IPS-18a (cell line): ENCODE measurements around the gene PHLPP1.

Experiments used
- H3K27ac ChIP-seq: one replicate; pipeline ENCODE4 v1.5.1; 2013; ENCODE audit warnings: low read length
- H3K27me3 ChIP-seq: one replicate; pipeline ENCODE4 v1.6.1; 2013; ENCODE audit warnings: mild to moderate bottlenecking, low read length; ENCODE audit not compliant: control insufficient read depth, insufficient read depth
- H3K36me3 ChIP-seq: one replicate; pipeline ENCODE4 v1.6.1; 2013; ENCODE audit warnings: low read depth, low read length; ENCODE audit not compliant: control insufficient read depth
- H3K4me1 ChIP-seq: one replicate; pipeline ENCODE4 v1.6.1; 2013; ENCODE audit warnings: low read depth, low read length; ENCODE audit not compliant: control insufficient read depth
- H3K4me3 ChIP-seq: one replicate; pipeline ENCODE4 v1.5.1; 2013; ENCODE audit warnings: low read length
- H3K9ac ChIP-seq: one replicate; pipeline ENCODE4 v1.6.1; 2013; ENCODE audit warnings: mild to moderate bottlenecking, low read length, moderate library complexity
- H3K9me3 ChIP-seq: one replicate; pipeline ENCODE4 v1.6.1; 2013; ENCODE audit warnings: low read depth, low read length; ENCODE audit not compliant: control insufficient read depth

The PHLPP1 gene

DNA sequence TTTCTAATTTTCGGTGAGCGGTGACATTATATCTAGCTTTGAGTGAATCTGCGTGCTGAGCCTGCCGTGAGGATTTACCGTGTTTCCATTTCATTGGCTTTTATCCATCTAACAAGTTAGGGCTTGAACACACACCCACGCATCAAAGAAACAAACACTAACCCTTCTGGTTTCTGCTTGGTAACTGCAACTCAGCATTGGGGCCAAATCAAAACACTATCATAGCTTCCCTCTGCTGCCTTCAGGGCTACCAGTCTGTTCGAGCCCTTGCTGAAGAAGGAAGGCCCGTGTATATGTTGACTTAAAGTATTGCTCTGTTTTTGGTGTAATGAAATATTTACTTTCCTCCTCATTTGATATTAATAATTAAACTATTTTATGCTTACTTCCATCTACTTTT, 227.2 kb downstream of the PHLPP1 start:
- H3K4me1 ChIP-seq = peaks cover 3% of the 10 kb centered on the region
- H3K9ac ChIP-seq = no peak overlapping the region
- H3K4me3 ChIP-seq = no peak overlapping the region
- H3K36me3 ChIP-seq = peaks cover 28% of the 10 kb centered on the region
- no peaks in the 10 kb centered on the region for H3K9me3 ChIP-seq
- no peaks in the 10 kb centered on the region for H3K27me3 ChIP-seq
- no peak overlapping the region for H3K27ac ChIP-seq

DNA sequence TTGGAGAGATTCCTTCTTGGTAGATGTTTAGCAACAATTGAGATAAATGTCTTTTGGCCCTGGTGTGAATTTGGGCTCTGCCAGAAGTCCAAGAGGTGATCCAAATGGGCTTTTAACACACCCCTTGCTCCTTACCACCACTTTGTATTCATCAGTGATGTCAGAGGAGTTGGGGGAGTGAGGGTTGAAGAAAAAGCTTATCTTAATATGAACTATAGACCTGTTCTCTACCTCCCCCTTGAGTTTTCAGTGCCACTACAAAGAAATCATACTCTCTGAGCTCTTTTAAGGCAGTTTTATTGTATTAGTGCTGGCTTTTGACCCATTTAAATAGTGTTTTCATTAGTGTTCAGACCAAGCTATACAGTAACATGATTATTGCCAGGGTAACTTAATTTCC, 229.1 kb downstream of the PHLPP1 start:
- peaks cover 32% of the 10 kb centered on the region for H3K36me3 ChIP-seq
- no peak overlapping the region for H3K27ac ChIP-seq
- H3K4me1 ChIP-seq = peaks cover 3% of the 10 kb centered on the region

GRCh38 chr18:62948788-62949187, 233.4 kb downstream of the PHLPP1 start:
- no peaks in the 10 kb centered on the region for H3K27me3 ChIP-seq
- no peaks in the 10 kb centered on the region for H3K9me3 ChIP-seq
- H3K9ac ChIP-seq = no peak overlapping the region
- H3K27ac ChIP-seq = no peak overlapping the region
- peaks cover 6% of the 10 kb centered on the region for H3K4me1 ChIP-seq
- H3K4me3 ChIP-seq = no peak overlapping the region
- peaks cover 26% of the 10 kb centered on the region for H3K36me3 ChIP-seq

More for the DNA sequence above, 229.1 kb downstream of the PHLPP1 start:
- Histone ChIP-seq H3K9me3 (no peaks in the 10 kb centered on the region), H3K27me3 (no peaks in the 10 kb centered on the region), H3K4me3 (no peak overlapping the region), H3K9ac (no peak overlapping the region)

GRCh38 chr18:62950246-62950645, 234.9 kb downstream of the PHLPP1 start:
- H3K9me3 ChIP-seq = no peaks in the 10 kb centered on the region
- no peak overlapping the region for H3K9ac ChIP-seq
- H3K36me3 ChIP-seq = peaks cover 25% of the 10 kb centered on the region
- no peak overlapping the region for H3K4me3 ChIP-seq
- no peaks in the 10 kb centered on the region for H3K27me3 ChIP-seq
- H3K4me1 ChIP-seq = peaks cover 11% of the 10 kb centered on the region
- no peak overlapping the region for H3K27ac ChIP-seq

DNA sequence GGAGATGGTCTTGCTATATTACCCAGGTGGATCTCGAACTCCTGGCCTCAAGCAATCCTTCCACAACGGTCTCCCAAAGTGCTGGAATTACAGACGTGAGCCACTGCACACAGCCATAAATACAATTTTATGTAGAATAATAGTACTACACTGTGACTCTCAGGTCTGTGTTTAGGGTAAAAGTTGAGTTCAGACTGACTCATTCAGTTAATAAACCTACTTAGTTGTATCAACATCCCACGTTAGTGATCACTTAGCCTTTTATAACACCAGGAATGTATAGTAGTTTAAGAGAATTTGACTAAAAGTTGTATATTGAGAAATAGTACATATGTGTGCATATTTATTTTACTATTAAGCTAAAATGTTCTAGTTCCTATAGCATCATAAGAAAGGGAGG, 237.5 kb downstream of the PHLPP1 start:
- no peak overlapping the region for H3K4me3 ChIP-seq
- H3K36me3 ChIP-seq = peaks cover 14% of the 10 kb centered on the region
- H3K4me1 ChIP-seq = peaks cover 8% of the 10 kb centered on the region
- no peak overlapping the region for H3K27ac ChIP-seq
- H3K9ac ChIP-seq = no peak overlapping the region
- no peaks in the 10 kb centered on the region for H3K27me3 ChIP-seq
- H3K9me3 ChIP-seq = no peaks in the 10 kb centered on the region

DNA sequence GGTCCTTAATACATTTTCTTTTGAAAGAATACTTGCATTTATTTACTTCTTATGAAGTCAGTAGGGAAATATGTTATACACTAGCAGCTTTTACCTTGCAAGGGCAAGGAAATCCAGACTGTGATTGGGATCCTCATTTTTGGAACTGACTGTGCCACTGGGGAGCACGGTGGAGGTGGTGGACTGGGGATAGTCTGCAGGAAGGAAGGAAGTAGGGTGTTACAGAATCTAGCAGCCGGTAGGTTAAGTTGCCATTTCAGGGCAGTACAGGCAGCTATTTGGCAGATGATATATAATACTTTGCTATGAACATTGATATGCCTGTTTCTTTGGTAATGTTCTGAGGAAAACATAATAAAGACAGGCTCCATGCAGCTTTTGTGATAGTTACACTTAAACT, 238.3 kb downstream of the PHLPP1 start:
- no peak overlapping the region for H3K4me3 ChIP-seq
- no peak overlapping the region for H3K9ac ChIP-seq
- H3K4me1 ChIP-seq = peaks cover 8% of the 10 kb centered on the region

GRCh38 chr18:62954366-62954765, 239.0 kb downstream of the PHLPP1 start:
- Histone ChIP-seq H3K9me3 (no peaks in the 10 kb centered on the region), H3K27ac (no peak overlapping the region), H3K4me3 (no peak overlapping the region), H3K4me1 (peaks cover 8% of the 10 kb centered on the region), H3K27me3 (no peaks in the 10 kb centered on the region), H3K9ac (no peak overlapping the region), H3K36me3 (peaks cover 18% of the 10 kb centered on the region)

More for the DNA sequence above, 238.3 kb downstream of the PHLPP1 start:
- peaks cover 17% of the 10 kb centered on the region for H3K36me3 ChIP-seq
- no peak overlapping the region for H3K27ac ChIP-seq
- no peaks in the 10 kb centered on the region for H3K9me3 ChIP-seq
- H3K27me3 ChIP-seq = no peaks in the 10 kb centered on the region

- H3K27me3 ChIP-seq = no peaks in the 10 kb centered on the region
- no peak overlapping the region for H3K27ac ChIP-seq
- no peak overlapping the region for H3K4me3 ChIP-seq
- H3K9me3 ChIP-seq = no peaks in the 10 kb centered on the region
- H3K9ac ChIP-seq = no peak overlapping the region
- H3K36me3 ChIP-seq = peaks cover 17% of the 10 kb centered on the region
- peaks cover 14% of the 10 kb centered on the region for H3K4me1 ChIP-seq
These were observed 242.6 kb downstream of the PHLPP1 start for GRCh38 chr18:62957885-62958472.

DNA sequence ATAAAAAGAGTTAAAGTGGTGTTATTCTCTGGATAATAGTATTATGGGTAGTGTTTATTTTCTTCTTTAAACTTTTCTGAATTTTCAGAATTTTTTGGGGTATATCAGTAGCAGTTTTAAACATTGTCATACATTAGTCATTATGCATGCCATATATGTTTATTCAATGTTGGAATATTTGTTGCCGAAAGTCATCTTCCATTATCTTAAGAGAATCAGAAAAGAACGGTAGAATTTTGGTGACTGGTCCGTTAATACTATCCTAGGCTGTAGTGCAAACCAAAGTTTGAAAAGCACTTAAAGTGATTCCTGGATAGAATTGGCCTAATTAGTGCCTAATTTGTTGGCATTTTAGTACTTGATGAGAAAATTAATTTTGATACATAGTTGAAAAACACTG, 244.1 kb downstream of the PHLPP1 start:
- Histone ChIP-seq H3K9ac (no peak overlapping the region), H3K27ac (no peak overlapping the region), H3K27me3 (no peaks in the 10 kb centered on the region), H3K36me3 (peaks cover 32% of the 10 kb centered on the region), H3K9me3 (no peaks in the 10 kb centered on the region), H3K4me3 (no peak overlapping the region), H3K4me1 (peaks cover 11% of the 10 kb centered on the region)

DNA sequence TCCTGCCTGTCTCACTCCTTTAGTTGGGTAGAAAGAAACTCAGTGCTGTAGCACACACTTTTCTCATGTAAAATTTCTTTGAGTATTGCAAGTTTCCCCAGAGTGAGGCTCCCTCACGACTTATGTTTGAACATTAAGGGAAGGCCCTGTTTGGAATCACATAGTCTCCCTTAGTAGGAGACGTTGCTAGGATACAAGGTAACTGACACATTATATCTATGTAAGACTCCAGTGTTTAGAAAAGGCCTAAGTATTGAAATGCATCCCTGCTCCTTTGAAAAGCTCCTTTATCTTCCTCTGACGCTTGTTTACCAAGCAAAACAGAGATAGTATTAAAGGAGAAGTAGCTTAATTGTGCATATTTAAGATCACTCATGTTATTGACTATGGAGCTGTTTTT, 248.2 kb downstream of the PHLPP1 start:
- Histone ChIP-seq H3K4me3 (no peak overlapping the region), H3K27ac (peak overlapping the region; percentile 28), H3K36me3 (peaks cover 25% of the 10 kb centered on the region), H3K9me3 (no peaks in the 10 kb centered on the region), H3K4me1 (peaks cover 11% of the 10 kb centered on the region), H3K27me3 (no peaks in the 10 kb centered on the region), H3K9ac (no peak overlapping the region)

- peaks cover 19% of the 10 kb centered on the region for H3K36me3 ChIP-seq
- no peak overlapping the region for H3K4me3 ChIP-seq
- no peaks in the 10 kb centered on the region for H3K9me3 ChIP-seq
- H3K4me1 ChIP-seq = peaks cover 11% of the 10 kb centered on the region
- H3K27ac ChIP-seq = no peak overlapping the region
- H3K27me3 ChIP-seq = no peaks in the 10 kb centered on the region
- H3K9ac ChIP-seq = no peak overlapping the region
These were observed 249.1 kb downstream of the PHLPP1 start for GRCh38 chr18:62964432-62964831.

DNA sequence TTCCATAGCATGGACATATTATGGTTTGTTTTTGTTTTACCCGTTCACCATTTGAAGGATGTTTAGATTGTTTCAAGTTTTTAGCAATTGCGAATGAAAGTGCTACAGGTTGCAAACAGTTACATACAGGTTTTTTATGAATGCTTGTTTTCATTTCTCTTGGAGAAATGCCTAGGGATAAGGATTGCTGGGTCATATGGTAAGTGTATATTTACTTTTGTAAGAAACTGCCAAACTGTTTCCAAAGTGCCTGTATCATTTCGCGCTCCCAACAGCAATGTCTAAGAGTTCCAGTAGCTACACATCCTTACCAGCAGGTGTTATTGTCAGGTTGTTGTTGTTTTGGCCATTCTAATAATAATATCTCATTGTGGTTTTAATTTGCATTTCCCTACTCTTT, 251.7 kb downstream of the PHLPP1 start:
- Histone ChIP-seq H3K27ac (no peak overlapping the region), H3K9me3 (no peaks in the 10 kb centered on the region), H3K9ac (no peak overlapping the region), H3K36me3 (peaks cover 16% of the 10 kb centered on the region), H3K27me3 (no peaks in the 10 kb centered on the region), H3K4me3 (no peak overlapping the region), H3K4me1 (peaks cover 10% of the 10 kb centered on the region)
